GM23338 (cell line): ENCODE measurements around the gene SH3D19. TPM values are rescaled to one million over a fixed set of nuclear protein-coding genes. Genes with fewer than 3 reads are reported as not detected.

Experiments
- ATAC-seq: fragments of 200-7000 bp; cut with Tn5 transposase; 3 replicates; pipeline ENCODE4 v1.9.1; 2020
- DNase-seq: peaks from one replicate; pipeline ENCODE4 v3.0.0-alpha.2; 2015; ENCODE audit warnings: low spot score
- H2AFZ ChIP-seq: fragments of 200-600 bp; sonication (generic); 2 replicates; pipeline ENCODE4 v1.8.0; 2016; ENCODE audit warnings: antibody characterized with exemption, mild to moderate bottlenecking, moderate library complexity
- H3F3A ChIP-seq: fragments of 200-600 bp; sonication (generic); replicated peaks from 2 replicates; pipeline ENCODE4 v1.8.0; 2017; ENCODE audit warnings: antibody characterized with exemption, mixed run types, low read depth
- H3K27ac ChIP-seq: fragments of 200-600 bp; sonication (generic); 2 replicates; pipeline ENCODE4 v1.6.1; 2016; ENCODE audit warnings: low read depth
- H3K27me3 ChIP-seq: fragments of 200-600 bp; sonication (generic); 2 replicates; pipeline ENCODE4 v1.8.0; 2016; ENCODE audit warnings: mild to moderate bottlenecking, mixed run types, moderate library complexity; ENCODE audit not compliant: insufficient read depth
- H3K36me3 ChIP-seq: fragments of 200-600 bp; sonication (generic); 2 replicates; pipeline ENCODE4 v1.8.0; 2016; ENCODE audit warnings: mild to moderate bottlenecking; ENCODE audit not compliant: insufficient read depth
- H3K4me1 ChIP-seq: fragments of 200-600 bp; sonication (generic); 2 replicates; pipeline ENCODE4 v1.8.0; 2016; ENCODE audit warnings: mild to moderate bottlenecking, moderate library complexity; ENCODE audit not compliant: insufficient read depth
- H3K4me2 ChIP-seq: fragments of 200-600 bp; sonication (generic); 2 replicates; pipeline ENCODE4 v1.7.1; 2017; ENCODE audit warnings: mixed run types
- H3K4me3 ChIP-seq: fragments of 200-600 bp; sonication (generic); 2 replicates; pipeline ENCODE4 v1.6.1; 2016; ENCODE audit warnings: mixed run types
- H3K79me2 ChIP-seq: fragments of 200-600 bp; sonication (generic); replicated peaks from 2 replicates; pipeline ENCODE4 v1.8.0; 2017; ENCODE audit warnings: mild to moderate bottlenecking; ENCODE audit not compliant: insufficient read depth
- H3K9me2 ChIP-seq: fragments of 200-600 bp; sonication (generic); 2 replicates; pipeline ENCODE4 v1.8.0; 2017; ENCODE audit not compliant: insufficient read depth
- H4K20me1 ChIP-seq: fragments of 200-600 bp; sonication (generic); replicated peaks from 2 replicates; pipeline ENCODE4 v1.8.0; 2017; ENCODE audit warnings: mild to moderate bottlenecking; ENCODE audit not compliant: insufficient read depth
- H3K27ac Mint-ChIP-seq: 2 replicates; pipeline ENCODE4 v1.8.0; 2020; ENCODE audit warnings: inconsistent platforms, mild to moderate bottlenecking, moderate library complexity, mixed read lengths
- H3K27me3 Mint-ChIP-seq: 3 replicates; pipeline ENCODE4 v1.8.0; 2022; ENCODE audit warnings: low read depth, mild to moderate bottlenecking, moderate library complexity, mixed read lengths, inconsistent platforms; ENCODE audit not compliant: insufficient read depth, poor library complexity
- H3K36me3 Mint-ChIP-seq: 3 replicates; pipeline ENCODE4 v1.8.0; 2021; ENCODE audit warnings: low read depth, mild to moderate bottlenecking, inconsistent platforms, moderate library complexity, mixed read lengths
- H3K4me1 Mint-ChIP-seq: 3 replicates; pipeline ENCODE4 v1.8.0; 2020; ENCODE audit warnings: mild to moderate bottlenecking, inconsistent platforms, mixed read lengths
- H3K4me3 Mint-ChIP-seq: 3 replicates; pipeline ENCODE4 v1.8.0; 2021; ENCODE audit warnings: moderate library complexity, mild to moderate bottlenecking, inconsistent platforms, mixed read lengths
- H3K9me3 Mint-ChIP-seq: 3 replicates; pipeline ENCODE4 v1.8.0; 2020; ENCODE audit warnings: moderate library complexity, mild to moderate bottlenecking, inconsistent platforms, mixed read lengths
- CREB1 ChIP-seq: fragments of 250-450 bp; sonication (Bioruptor Pico); IDR thresholded peaks from 2 replicates; pipeline ENCODE4 v1.5.0; 2020; ENCODE audit warnings: low read depth, mild to moderate bottlenecking, moderate library complexity
- EZH2 ChIP-seq: fragments of 200-600 bp; sonication (generic); IDR thresholded peaks from one replicate; pipeline ENCODE4 v1.8.0; 2017; ENCODE audit warnings: antibody characterized with exemption, mild to moderate bottlenecking, low read depth; ENCODE audit not compliant: unreplicated experiment
- EZH2phosphoT487 ChIP-seq: fragments of 200-600 bp; sonication (generic); IDR thresholded peaks from one replicate; pipeline ENCODE4 v1.8.1; 2018; ENCODE audit warnings: antibody characterized with exemption; ENCODE audit not compliant: unreplicated experiment
- POLR2AphosphoS5 ChIP-seq: IDR thresholded peaks from 2 replicates; pipeline ENCODE4 v1.6.1; 2016; ENCODE audit warnings: antibody characterized with exemption, low read depth
- STAT1 ChIP-seq: IDR thresholded peaks from one replicate; pipeline ENCODE4 v1.6.1; 2016; ENCODE audit warnings: antibody characterized with exemption; ENCODE audit not compliant: unreplicated experiment
- ZNF331 ChIP-seq: fragments of 250-450 bp; sonication (Bioruptor Pico); IDR thresholded peaks from 2 replicates; pipeline ENCODE4 v1.5.0; 2020; ENCODE audit warnings: low read depth, mild to moderate bottlenecking, moderate library complexity
- ZNF462 ChIP-seq: fragments of 250-450 bp; sonication (Bioruptor Pico); IDR thresholded peaks from 2 replicates; pipeline ENCODE4 v1.5.0; 2020; ENCODE audit warnings: mild to moderate bottlenecking, moderate library complexity
- polyA plus RNA-seq: library from polyadenylated mRNA; unstranded; fragments of >200 nt; fragmentation: Nextera tagmentation; extraction: Ambion mirVana; gene quantifications from 2 replicates; pipeline ENCODE4 v1.2.1, GENCODE V29; 2016
- total RNA-seq: library from RNA; depleted of rRNA; stranded (reverse); fragments of >200 nt; shearing (Covaris generic); gene quantifications from 2 replicates; pipeline ENCODE4 v1.2.3, GENCODE V29; 2014
- TF ChIP-seq, protein P1 (sequence below), 2 experiments: fragments of 200-600 bp in 1 of 2; sonication (generic) in 1 of 2; conservative IDR thresholded peaks; 2 replicates each; pipeline versions ENCODE4 v1.5.1 to v1.6.1; 2016 to 2017; ENCODE audit warnings: antibody characterized with exemption in 2 of 2, low read depth in 2 of 2, mild to moderate bottlenecking in 2 of 2, moderate library complexity in 1 of 2

SH3D19 gene
- total and polyA plus RNA-seq, 2 experiments from 2014 or later: 25.3 to 57.4 TPM

DNA sequence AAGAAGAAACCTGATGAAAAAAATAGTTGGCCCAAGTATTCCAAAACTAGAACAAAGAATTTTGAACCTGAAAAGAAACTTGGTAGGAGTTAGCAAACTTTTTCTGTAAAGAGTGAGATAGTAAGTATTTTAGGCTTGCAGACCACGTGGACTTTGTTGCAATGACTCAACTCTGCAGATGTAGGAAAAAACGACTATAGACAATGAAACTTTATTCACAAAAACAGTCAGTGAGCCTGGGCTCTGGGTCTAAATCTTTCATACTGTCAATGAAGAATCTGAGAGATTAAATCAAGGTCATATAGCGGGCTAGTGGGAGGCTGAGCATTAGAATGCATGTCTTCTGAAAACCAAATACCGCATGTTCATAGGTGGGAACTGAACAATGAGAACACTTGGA lies 23.0 kb downstream of the SH3D19 start (continued):
- TF ChIP-seq ZNF462 (no peak), POLR2AphosphoS5 (no peak), CREB1 (CRISPR knock-in tag) (no peak)
- TF ChIP-seq, protein P1, sequence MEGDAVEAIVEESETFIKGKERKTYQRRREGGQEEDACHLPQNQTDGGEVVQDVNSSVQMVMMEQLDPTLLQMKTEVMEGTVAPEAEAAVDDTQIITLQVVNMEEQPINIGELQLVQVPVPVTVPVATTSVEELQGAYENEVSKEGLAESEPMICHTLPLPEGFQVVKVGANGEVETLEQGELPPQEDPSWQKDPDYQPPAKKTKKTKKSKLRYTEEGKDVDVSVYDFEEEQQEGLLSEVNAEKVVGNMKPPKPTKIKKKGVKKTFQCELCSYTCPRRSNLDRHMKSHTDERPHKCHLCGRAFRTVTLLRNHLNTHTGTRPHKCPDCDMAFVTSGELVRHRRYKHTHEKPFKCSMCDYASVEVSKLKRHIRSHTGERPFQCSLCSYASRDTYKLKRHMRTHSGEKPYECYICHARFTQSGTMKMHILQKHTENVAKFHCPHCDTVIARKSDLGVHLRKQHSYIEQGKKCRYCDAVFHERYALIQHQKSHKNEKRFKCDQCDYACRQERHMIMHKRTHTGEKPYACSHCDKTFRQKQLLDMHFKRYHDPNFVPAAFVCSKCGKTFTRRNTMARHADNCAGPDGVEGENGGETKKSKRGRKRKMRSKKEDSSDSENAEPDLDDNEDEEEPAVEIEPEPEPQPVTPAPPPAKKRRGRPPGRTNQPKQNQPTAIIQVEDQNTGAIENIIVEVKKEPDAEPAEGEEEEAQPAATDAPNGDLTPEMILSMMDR (conservative IDR thresholded peaks at IDR 0.05; ENCODE audit: low read depth in 2 of 2): no peak

GRCh38 chr4:151297170-151297569 lies 28.2 kb downstream of the SH3D19 start:
- Mint-ChIP-seq H3K36me3 (peaks cover 8% of the 10 kb centered on the region), H3K9me3 (no peaks in the 10 kb centered on the region), H3K4me3 (no peak overlapping the region), H3K4me1 (peaks cover 25% of the 10 kb centered on the region), H3K27me3 (peaks cover 2% of the 10 kb centered on the region), H3K27ac (no peak overlapping the region)
- peaks cover 91% of the 10 kb centered on the region for H3K79me2 ChIP-seq
- no peaks in the 10 kb centered on the region; the same call in 1 of the 2 replicates for H4K20me1 ChIP-seq
- peaks cover 24% of the 10 kb centered on the region for H3K4me1 ChIP-seq
- no peaks in the 10 kb centered on the region for H3F3A ChIP-seq
- H3K36me3 ChIP-seq: no peaks in the 10 kb centered on the region
- ATAC-seq: no peak
- H3K4me2 ChIP-seq: no peak overlapping the region
- H3K9me2 ChIP-seq: no peaks in the 10 kb centered on the region
- no peak for DNase-seq
- H3K27me3 ChIP-seq: no peaks in the 10 kb centered on the region
- no peak overlapping the region for H2AFZ ChIP-seq
- 0 out of 2 replicates have a peak overlapping the region, but pooled peaks have one; percentile 24 for H3K27ac ChIP-seq
- H3K4me3 ChIP-seq: no peak overlapping the region
- TF ChIP-seq ZNF462 (no peak), EZH2phosphoT487 (no peak), ZNF331 (no peak), STAT1 (no peak), EZH2 (no peak), POLR2AphosphoS5 (no peak)
